Brain pericyte (primary cell): ENCODE results near the gene ZFX.
"Not testable (repeated sequence)": the region's sequence is repeated elsewhere in the genome, so short reads cannot be mapped to it uniquely, and the experiment has no call there.

Experiments used
- DNase-seq: peaks from one replicate; pipeline ENCODE4 v3.0.0-alpha.2; 2012; ENCODE audit warnings: low read depth, low spot score

Gene ZFX

GRCh38 chrX:24149351-24150050, at the start of gene ZFX:
Gene ZFX (plus strand): TSS chrX:24149729. CDS start chrX:24172743, 23,014 bp downstream.
- DNase-seq: no peak

GRCh38 chrX:24100713-24101112, 48.8 kb upstream of the ZFX start:
- DNase-seq: no peak

DNA sequence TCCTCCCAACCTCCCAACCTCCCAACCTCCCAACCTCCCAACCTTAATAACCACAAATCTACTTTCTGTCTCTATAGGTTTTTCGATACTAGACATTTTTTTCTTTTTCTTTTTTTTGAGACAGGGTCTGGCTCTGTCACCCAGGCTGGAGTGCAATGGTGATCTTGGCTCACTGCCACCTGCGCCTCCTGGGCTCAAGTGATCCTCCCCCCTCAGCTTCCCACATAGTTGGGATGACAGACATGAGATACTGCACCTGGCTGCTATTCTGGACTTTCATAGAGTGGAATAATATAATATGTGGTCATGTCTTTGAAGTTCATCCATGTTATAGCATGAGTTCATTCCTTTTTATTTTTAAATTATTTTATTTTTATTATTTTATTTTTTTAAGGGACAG, 39.5 kb upstream of the ZFX start:
- no peak for DNase-seq

DNA sequence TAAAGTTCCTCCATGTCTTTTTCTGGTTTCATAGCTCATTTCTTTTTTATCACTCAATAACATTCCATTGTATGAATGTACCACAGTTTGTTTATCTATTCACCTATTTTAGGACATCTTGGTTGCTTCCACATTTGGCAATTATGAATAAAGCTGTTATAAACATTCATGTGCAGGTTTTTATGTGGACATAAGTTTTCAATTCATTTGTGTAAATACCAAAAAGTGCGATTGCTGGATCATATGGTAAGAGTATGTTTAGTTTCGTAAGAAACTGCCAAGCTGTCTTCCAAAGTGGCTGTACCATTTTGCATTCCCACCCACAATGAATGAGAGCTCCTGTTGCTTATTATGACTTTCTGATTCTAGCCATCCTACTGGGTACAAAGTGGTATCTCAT, 36.3 kb upstream of the ZFX start:
- DNase-seq: no peak

- DNase-seq: peak; percentile 3
Observed at GRCh38 chrX:24117258-24117657, 32.3 kb upstream of the ZFX start.

DNA sequence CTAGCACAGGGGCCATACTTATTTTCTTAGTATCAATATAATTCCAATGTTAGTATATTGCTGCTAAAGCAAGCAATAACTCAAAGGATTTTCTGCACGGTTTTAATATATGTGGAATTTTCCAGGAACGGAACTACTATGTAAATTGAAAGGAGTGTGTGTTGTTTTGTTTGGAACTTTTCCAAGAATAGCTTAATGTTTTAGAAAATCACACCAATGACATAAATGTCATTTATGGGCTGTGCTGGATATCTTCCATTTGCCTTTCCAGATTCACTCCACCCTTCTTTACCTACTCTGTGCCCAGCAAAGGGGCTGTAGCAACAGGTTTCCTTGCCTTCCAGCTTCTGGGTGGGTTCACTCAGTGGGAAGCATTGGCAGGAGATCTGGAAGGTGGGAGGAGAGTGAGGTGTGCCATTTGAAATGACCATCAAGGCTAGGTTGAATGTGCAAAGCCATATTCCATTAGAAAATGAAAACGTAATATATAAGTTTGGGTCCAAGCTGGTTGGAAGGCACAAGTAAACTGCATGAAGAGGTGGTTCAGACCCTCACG, 25.2 kb upstream of the ZFX start:
- no peak for DNase-seq

- no peak for DNase-seq
Observed at GRCh38 chrX:24125028-24125612, 24.4 kb upstream of the ZFX start.

- no peak for DNase-seq
Observed at GRCh38 chrX:24131476-24131875, 18.1 kb upstream of the ZFX start.

- no peak for DNase-seq
Observed at GRCh38 chrX:24133312-24133711, 16.2 kb upstream of the ZFX start.

GRCh38 chrX:24135768-24136167, 13.8 kb upstream of the ZFX start:
- DNase-seq: not testable (repeated sequence)

DNA sequence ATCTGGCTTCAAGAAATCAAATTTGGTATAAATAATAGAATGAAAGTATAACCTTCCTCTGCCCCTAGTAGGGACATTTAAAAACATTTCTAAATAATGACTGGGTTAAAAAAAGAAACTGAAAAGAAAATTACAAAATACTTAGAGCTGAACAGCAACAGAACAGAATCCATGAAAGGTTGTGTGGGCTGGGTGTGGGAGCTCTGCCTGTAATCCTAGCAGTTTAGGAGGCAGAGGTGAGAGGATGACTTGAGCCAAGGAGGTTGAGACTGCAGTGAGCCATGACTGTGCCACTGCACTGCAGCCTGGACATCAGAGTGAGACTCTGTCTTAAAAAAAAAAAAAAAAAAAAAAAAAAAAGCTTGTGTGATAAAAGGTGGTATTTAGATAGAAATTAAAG, 12.3 kb upstream of the ZFX start:
- DNase-seq: no peak

- not testable (repeated sequence) for DNase-seq
Observed at GRCh38 chrX:24143982-24144381, 5.5 kb upstream of the ZFX start.

DNA sequence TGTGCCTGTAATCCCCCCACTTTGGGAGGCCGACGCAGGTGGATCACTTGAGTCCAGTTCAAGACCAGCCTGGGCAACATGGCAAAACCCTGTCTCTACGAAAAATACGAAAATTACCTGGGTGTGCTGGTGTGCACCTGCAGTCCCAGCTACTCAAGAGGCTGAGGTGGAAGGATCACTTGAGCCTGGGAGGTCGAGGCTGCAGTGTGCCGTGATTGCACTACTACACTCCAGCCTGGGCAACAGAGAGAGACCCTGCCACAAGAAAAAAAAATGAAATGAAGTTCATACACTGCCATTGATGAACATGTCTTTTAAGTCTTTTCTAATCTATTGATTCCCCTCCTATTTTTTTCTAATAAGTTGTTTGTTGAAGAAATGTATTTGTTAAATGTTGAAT, 5.0 kb upstream of the ZFX start:
- no peak for DNase-seq

DNA sequence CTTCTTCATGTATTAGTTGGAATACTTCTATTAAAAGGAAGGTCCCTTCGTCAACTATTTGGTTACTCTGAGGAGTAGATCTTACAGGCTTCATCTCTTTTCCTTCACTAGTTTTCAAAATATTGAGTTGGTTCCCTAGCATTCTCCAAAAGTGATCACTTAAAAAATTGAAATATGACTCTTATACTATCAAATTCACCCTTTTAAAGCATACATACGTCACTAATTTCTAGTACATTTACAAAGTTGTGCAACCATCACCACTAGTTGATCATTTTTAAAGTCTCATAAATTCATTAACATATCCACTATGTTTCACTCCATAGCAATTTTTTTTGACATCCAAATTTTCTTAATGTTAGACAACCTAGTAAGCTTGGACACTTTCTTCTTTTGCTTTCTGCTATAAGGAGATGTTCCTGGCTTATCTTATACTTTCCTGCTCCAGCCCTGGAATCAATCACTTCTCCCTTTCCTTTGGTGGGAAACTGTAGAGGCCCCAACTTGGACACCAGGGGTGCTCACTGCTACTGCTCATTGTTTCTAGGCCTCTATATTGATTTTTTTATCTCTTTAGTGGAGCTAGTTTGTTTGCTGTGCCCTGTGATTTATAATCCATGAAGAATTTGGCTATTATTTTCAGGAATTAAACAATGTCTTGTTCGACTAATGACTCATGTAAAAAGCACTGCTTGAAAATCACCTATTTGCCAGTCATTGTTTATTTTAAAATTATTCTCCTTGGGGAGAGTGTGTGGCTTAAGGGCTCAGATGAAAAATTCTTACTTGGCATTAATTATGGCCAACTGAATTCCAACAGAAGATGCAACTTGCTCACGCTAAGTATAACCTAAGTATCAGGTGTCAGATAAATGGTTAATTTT, 4.0 kb upstream of the ZFX start:
- DNase-seq: no peak

GRCh38 chrX:24146283-24146949, 3.1 kb upstream of the ZFX start:
- no peak for DNase-seq

DNA sequence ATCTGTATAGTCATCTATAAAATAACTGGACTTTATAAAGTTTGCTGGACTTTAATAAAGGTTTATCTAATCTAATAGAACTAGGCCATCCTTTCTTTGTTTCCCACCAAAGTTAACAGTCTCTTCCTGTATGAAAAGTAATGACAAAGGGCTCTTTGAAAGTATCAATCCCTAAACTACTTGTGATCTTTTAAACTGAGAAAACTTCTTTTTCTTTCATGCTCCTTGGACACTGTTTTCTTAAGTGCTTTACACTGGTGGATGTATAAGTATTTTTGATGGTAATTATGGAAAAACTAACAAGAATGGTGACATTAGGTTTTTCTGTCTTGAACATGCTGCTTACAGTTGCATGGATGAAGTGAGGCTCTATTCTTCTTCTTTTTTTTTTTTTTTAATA, 2.4 kb upstream of the ZFX start:
- DNase-seq: no peak

DNA sequence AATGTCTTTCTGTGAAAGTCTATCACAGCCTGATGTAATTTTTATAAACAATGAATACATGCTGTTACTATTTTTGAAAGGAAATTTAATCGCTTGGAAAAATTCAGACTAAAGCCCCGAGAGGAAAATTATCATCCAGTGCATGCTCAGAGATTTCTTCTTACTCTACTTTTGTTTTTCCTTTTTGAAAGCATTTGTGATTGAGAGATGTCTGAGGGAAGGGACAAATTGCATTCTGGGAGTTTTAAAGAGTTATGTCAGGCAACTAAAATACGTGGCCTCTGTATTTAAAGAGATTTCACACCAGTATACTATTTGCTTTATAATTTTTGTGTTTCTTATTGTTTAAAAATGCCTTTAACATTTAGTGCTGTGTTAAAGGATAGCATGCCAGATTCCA, 1.4 kb upstream of the ZFX start:
- DNase-seq: no peak

DNA sequence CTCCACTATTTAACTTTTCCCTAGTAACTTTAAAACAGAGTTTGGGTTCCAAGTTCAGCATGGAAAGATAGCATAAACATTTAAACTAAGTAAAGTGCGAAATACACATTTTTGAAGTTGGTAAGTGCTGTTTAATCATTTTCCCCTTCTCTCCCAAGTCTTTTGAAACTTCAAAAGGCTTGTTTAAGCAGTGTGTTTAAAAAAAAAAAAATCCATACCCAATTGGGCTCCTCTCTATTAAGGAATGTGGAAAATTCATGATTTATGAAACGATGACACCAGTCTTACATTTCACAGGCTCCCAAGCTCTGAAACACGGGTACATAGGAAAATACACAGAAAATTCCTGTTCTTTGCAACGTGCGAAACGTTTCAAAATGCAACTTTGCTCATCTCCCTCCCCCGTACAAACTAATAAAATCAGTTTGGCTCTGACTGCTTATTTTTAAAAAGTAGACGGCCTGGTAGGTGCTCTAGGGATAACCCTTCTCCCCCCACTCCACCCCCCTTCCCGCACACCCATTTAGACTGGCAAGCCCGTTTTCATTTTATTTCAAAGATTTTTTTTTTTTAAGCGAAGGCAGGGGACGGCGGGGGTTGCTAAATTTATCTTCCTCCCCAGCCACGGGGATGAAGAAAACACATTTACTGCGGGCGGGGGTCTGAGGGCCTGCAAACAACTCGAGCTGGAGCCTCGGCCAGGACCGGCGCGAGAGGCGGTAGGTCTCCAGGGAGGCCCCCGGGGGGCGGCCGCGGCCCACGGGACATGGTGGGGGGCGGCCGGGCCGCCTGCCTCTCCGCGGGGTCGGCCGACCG, 786 bp upstream of the ZFX start:
- no peak for DNase-seq

DNA sequence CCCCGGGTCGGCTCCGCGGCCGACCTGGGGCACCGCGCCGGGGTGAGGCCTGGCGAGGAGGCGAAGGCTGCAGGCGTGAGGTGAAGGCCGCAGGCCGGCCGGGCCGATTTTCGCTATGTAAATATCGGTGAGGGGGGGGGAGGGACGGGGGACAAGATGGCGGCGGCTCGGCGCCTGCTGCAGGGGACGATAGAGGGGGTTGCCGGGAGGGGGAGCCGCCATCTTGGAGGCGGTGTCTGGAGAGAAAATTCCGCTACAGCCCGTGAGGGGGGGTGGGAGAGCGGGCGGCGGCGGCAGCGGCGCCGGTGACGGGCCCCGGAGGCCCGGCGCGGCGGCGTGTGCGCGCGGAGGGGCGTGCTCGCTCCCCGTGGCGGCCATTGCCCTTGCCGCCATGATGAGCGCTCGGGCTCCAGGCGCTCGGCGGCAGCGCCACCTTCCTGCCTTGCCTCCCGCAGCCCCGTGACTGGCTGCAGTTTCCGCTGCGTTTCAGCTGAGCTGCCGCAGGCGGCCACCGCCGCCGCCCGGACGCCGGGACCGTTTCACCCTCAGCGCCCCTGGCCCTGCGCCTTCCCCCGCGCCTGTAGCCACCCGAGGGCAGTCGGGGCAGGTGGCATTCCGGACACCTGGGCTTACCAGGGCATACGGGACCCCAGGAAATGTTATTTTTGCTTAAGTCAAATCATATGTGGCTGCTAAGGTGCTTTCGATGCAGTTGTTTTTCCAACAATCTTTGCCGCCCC, 692 bp downstream of the ZFX start:
- peak; percentile 36 for DNase-seq

DNA sequence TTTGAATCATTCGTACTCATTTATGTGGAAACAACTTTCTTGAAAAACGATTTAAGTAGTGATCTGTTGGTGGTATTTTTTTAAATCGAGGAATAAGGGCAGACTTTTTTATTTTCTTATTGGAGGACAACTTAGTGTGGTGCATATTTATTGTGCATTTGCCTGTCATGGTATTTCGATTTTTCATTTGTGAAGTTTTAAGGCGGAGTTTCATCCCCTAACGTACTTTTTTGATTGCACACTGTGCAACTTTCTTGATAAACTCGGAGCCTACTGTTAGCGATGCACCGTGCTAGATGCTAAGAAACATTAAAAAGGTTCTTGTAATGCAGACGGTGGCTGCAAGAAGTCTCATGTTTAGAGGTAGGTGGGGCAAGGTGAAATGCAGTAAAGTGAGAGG, 1.4 kb downstream of the ZFX start:
- DNase-seq: no peak
